BJ (cell line): ENCODE measurements around the gene TUBB. TPM values are rescaled to one million over a fixed set of nuclear protein-coding genes. Genes with fewer than 3 reads are reported as not detected.

ENCODE experiments used
- CTCF ChIA-PET: fragments of 350-600 bp; formaldehyde crosslinking; extraction: SDS; loops from one replicate; lab custom pipeline; 2021; ENCODE audit warnings: antibody characterized with exemption, inconsistent platforms; lab: Yijun Ruan, JAX
- POLR2A ChIA-PET: fragments of 300-600 bp; sonication (Branson Sonifier 250); formaldehyde crosslinking; extraction: SDS; loops from one replicate; lab custom pipeline; 2021; ENCODE audit warnings: antibody characterized with exemption; lab: Charles Lee
- DNase-seq: peaks from one replicate; pipeline ENCODE4 v3.0.0-alpha.2; 2011; ENCODE audit warnings: low read depth
- H3K27me3 ChIP-seq: 2 replicates; pipeline ENCODE4 v1.6.0; 2011; ENCODE audit warnings: low read length; ENCODE audit not compliant: control insufficient read depth, insufficient read depth
- H3K36me3 ChIP-seq: 2 replicates; pipeline ENCODE4 v1.5.1; 2011; ENCODE audit warnings: low read length; ENCODE audit not compliant: control insufficient read depth, insufficient read depth
- H3K4me3 ChIP-seq: 2 replicates; pipeline ENCODE4 v1.5.1; 2011; ENCODE audit warnings: low read depth, mild to moderate bottlenecking, control low read depth, low read length
- CTCF ChIP-seq: IDR thresholded peaks from 2 replicates; pipeline ENCODE4 v1.5.1; 2011; ENCODE audit warnings: low read depth, mild to moderate bottlenecking, control low read depth, inconsistent platforms, low read length, moderate library complexity; ENCODE audit not compliant: insufficient read depth
- polyA plus RNA-seq: library from polyadenylated mRNA; depleted of rRNA; stranded (reverse); fragments of >200 nt; gene quantifications from 2 replicates; pipeline ENCODE4 v1.2.3, GENCODE V29; 2011

TUBB gene
- polyA plus RNA-seq, 1 experiment: 1,840 TPM

DNA sequence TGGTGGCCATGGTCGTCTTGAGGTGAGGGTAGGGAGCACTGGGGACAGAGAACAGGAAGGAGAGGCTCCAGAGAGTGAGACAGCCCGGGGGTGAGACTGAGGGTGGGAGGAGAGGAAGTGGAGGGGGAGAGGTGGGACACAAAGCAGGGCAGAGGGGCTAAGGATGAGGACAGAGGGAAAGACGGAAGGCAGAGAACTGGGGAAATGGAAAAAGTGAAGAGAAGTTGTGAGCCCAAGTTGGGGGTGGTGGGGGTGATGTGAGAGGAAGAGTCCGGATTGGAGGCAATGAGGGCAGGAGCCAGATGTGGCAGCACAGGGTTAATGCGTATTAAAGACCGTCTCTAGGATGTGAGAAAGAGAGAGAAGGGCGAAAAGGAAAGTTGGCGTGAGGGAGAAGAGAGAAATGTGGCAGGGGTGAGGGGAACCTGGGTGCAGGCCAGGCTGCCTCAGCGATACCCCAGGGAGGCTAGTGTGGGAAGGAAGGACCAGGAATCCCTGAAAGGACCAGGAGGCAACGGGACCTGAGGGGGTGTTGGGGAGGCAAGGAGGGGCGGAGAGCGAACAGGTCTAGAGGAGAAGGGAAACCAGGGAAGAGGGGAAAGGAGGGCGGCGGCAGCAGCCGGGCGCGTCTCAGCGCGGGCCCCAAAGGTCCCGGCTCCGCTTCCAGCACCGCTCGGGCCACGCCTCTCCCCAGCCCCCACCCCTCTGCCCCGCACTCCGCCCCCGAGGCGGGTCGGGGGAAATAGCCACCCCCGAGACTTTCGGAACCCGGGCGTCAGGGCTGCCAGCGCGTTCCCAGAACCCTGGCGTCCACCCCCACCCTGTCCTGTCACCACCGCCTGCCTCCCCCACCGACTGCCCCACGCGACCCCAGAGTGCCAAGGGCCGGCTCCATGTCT lies 33.9 kb upstream of the TUBB start, which contains the start of gene PPP1R18:
TSS of gene PPP1R18 (minus strand) at position 637 of the 899 bp plus-strand sequence. CDS start at position 10, 627 bp downstream.
- Histone ChIP-seq H3K4me3 (peak within 1 kb of the TSS; percentile 87), H3K27me3 (no peaks in the 10 kb centered on the region), H3K36me3 (peaks cover 3% of the 10 kb centered on the region)
- ChIA-PET CTCF (interaction anchor here (1.1 to 17.2 kb wide), 4 partner anchors 11 to 144 kb away, joined by 3 to 387 read pairs (median 4); partner anchors contain the start of genes MDC1 and TUBB), POLR2A (no interaction called here)
- TF ChIP-seq CTCF: no peak
- DNase-seq: no peak

DNA sequence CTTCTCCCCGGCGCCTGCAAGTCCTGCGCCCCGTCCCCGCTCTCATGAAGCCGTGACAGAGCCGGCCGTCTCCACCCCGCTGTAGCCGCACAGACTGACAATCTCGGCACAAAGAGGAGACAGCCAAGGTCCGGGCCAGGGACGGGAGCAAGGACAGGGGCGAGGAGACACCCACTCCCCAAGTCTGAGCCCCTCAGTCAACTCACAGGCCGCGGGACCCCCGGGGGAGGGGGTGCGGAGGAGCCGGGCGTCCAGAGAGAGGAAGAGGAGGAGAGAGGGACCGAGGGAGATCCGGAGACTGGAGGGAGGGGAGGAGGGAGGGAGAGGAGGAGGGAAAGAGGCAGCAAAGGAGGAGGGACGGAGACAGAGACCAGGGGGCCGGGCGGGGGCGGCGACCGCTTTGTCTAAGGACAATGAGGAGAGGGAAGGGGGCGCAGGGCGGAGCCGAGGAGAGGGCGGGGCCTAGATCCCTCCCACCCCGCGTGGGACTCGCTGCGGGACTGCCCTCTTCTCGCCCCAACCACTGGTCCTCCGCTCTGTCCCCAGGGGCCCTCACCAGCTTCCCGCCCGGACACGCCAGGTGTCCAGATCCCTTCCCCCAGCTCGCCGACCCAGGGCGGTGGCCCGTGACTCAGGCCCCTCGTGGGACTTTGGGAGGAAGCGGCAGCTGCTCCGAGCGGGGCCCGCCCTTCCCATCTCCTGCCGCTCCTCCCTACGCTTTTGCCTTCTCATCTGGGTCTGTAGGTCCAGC lies 33.1 kb upstream of the TUBB start:
- DNase-seq: peak; percentile 88
- no peak for TF ChIP-seq CTCF
- Histone ChIP-seq H3K4me3 (peak overlapping the region; percentile 87), H3K27me3 (no peaks in the 10 kb centered on the region), H3K36me3 (peaks cover 3% of the 10 kb centered on the region)
- CTCF ChIA-PET: interaction anchor here (0.7 to 3.6 kb wide), 7 partner anchors 8 to 229 kb away, joined by 3 to 22 read pairs (median 3); no protein-coding TSS in a partner anchor
- POLR2A ChIA-PET: interaction anchor here (0.6 kb wide), 1 partner anchor 35 kb away, joined by 5 read pairs; no protein-coding TSS in a partner anchor

DNA sequence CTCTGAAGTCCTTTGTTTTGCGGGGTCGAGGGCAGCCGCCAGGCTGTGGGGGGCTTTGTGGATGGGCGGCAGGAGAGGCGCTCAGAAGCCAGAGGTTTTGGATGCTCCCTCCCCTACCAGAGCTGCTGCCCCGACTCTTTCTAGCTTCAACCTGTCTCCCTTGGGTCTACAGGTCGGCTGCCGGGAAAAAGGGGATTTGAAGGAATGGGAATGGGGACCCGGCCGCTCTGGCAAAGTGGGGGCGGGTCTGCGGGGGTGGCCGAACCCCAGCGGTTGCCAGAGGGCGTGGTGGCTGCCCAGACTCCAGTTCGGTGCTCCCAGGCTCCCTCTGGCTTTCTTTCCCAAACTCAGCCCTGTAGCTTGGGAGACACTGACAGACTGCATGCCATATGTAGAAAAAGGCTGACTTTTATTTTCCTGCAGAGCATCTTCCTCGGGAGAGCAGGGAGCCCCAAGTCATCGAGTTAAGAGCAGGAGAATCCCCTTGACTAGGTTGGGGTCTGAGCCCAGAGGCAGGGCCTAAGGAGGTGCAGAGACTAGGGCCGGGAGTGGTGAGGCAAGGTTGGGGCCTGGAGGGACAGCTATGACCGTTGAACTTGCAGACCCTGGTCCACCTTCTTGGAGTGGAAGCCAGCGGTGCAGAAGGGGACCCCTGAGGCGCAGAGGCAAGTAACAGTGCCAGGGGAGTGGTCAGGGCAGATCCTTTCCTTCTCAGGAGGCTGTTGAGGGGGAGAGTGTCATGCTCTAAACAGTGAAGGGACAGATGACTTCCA lies 32.3 kb upstream of the TUBB start:
- peak; percentile 42 for TF ChIP-seq CTCF
- peaks cover 3% of the 10 kb centered on the region for H3K36me3 ChIP-seq
- no peak for DNase-seq
- peak overlapping the region; percentile 87 for H3K4me3 ChIP-seq
- H3K27me3 ChIP-seq: no peaks in the 10 kb centered on the region
- ChIA-PET POLR2A (interaction anchor here (0.6 kb wide), 1 partner anchor 36 kb away, joined by 5 read pairs; no protein-coding TSS in a partner anchor), CTCF (interaction anchor here (0.7 to 3.6 kb wide), 9 partner anchors 9 to 228 kb away, joined by 3 to 22 read pairs (median 3); partner anchors contain the start of gene DHX16)

DNA sequence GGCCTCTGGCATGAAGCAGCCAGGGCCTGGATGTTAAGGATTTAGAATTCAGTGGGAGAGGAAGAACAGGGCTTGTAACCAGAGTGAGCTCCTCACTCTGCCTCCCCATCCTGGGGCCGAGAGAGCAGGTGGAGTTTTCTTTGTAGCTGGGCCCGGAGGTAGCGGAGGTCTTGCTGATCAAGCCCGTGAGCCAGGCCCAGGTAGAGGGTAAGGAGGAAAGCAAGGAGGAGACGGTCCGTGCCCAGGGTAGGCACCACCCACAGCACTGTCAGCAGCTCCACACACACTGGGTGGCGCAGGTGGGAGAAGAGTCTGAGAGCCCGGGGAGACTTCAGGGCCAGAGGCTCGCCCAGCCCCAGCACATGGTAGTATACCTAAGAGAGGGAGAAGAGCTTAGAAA lies 31.6 kb upstream of the TUBB start:
- POLR2A ChIA-PET: no interaction called here

More for the DNA sequence above, 31.6 kb upstream of the TUBB start:
- Histone ChIP-seq H3K4me3 (no peak overlapping the region), H3K36me3 (peaks cover 3% of the 10 kb centered on the region), H3K27me3 (no peaks in the 10 kb centered on the region)
- DNase-seq: no peak
- CTCF ChIA-PET: interaction anchor here (0.8 to 3.6 kb wide), 5 partner anchors 10 to 132 kb away, joined by 3 to 22 read pairs (median 6); partner anchors contain the start of gene DHX16
- no peak for TF ChIP-seq CTCF
